ACHN (cell line): ENCODE measurements around the gene IFNAR1.
"Not testable (repeated sequence)": the region's sequence is repeated elsewhere in the genome, so short reads cannot be mapped to it uniquely, and the experiment has no call there.

Experiments
- DNase-seq: peaks from one replicate; pipeline ENCODE4 v3.0.0-alpha.2; 2015
- in situ Hi-C: cut with HindIII; loops from 2 replicates; pipeline ENCODE4 v1.10.0; 2017; ENCODE audit warnings: low sequenced_read_pairs, low pct_ligation_motif_present, low pct_unique_long_range_greater_than_20kb

IFNAR1 gene

GRCh38 chr21:33368124-33368523 is 43.4 kb downstream of the IFNAR1 start:
- in situ Hi-C loops = no loop called here
- no peak for DNase-seq

GRCh38 chr21:33368576-33368975 is 43.8 kb downstream of the IFNAR1 start:
- in situ Hi-C loops = no loop called here
- DNase-seq = no peak

- in situ Hi-C loops = no loop called here
- DNase-seq = no peak
Observed at GRCh38 chr21:33369586-33369985, 44.8 kb downstream of the IFNAR1 start.

- DNase-seq = no peak
- in situ Hi-C loops = no loop called here
Observed at GRCh38 chr21:33370305-33370704, 45.5 kb downstream of the IFNAR1 start.

GRCh38 chr21:33371366-33371765 is 46.6 kb downstream of the IFNAR1 start:
- in situ Hi-C loops = no loop called here
- no peak for DNase-seq

- no peak for DNase-seq
- in situ Hi-C loops = no loop called here
Observed at GRCh38 chr21:33372582-33372981, 47.8 kb downstream of the IFNAR1 start.

GRCh38 chr21:33373451-33373850 is 48.7 kb downstream of the IFNAR1 start:
- DNase-seq = no peak
- in situ Hi-C loops = no loop called here

GRCh38 chr21:33374080-33374449 is 49.3 kb downstream of the IFNAR1 start:
- in situ Hi-C loops = no loop called here
- no peak for DNase-seq

- in situ Hi-C loops = no loop called here
- DNase-seq = peak; percentile 48
Observed at GRCh38 chr21:33374450-33375096, 49.8 kb downstream of the IFNAR1 start.

- DNase-seq = no peak
- in situ Hi-C loops = no loop called here
Observed at GRCh38 chr21:33375101-33375644, 50.4 kb downstream of the IFNAR1 start.

- no peak for DNase-seq
Observed at GRCh38 chr21:33377221-33377920, 52.6 kb downstream of the IFNAR1 start.

GRCh38 chr21:33378081-33378480 is 53.3 kb downstream of the IFNAR1 start:
- in situ Hi-C loops = no loop called here
- no peak for DNase-seq

More at GRCh38 chr21:33377221-33377920, 52.6 kb downstream of the IFNAR1 start:
- in situ Hi-C loops = no loop called here

- in situ Hi-C loops = not testable (repeated sequence)
- peak; percentile 35 for DNase-seq
Observed at GRCh38 chr21:33379934-33380333, 55.2 kb downstream of the IFNAR1 start.

- in situ Hi-C loops = no loop called here
- peak; percentile 95 for DNase-seq
Observed at GRCh38 chr21:33380483-33380998, 55.8 kb downstream of the IFNAR1 start.

GRCh38 chr21:33381381-33381780 is 56.6 kb downstream of the IFNAR1 start:
- in situ Hi-C loops, DNase-seq: not testable (repeated sequence)

- in situ Hi-C loops = no loop called here
- peak; percentile 72 for DNase-seq
Observed at GRCh38 chr21:33383056-33383888, 58.5 kb downstream of the IFNAR1 start.

- DNase-seq = no peak
- in situ Hi-C loops = no loop called here
Observed at GRCh38 chr21:33384841-33385331, 60.1 kb downstream of the IFNAR1 start.

- in situ Hi-C loops = no loop called here
- DNase-seq = no peak
Observed at GRCh38 chr21:33386222-33386784, 61.5 kb downstream of the IFNAR1 start.
